ENCODE data around the gene DLL1. TPM values are rescaled to one million over a fixed set of nuclear protein-coding genes. Genes with fewer than 3 reads are reported as not detected.

DLL1 gene
- total RNA-seq, 2 experiments from 2014 or later: not detected

GRCh38 chr6:170245475-170245992 is 45.3 kb downstream of the DLL1 start:
- Histone ChIP-seq H3K9me2 (ENCODE audit: insufficient read depth, low read length) (no peaks in the 10 kb centered on the region), H3K4me1 (ENCODE audit: insufficient read depth, low read length, poor library complexity, severe bottlenecking) (no peaks in the 10 kb centered on the region), H3K36me3 (ENCODE audit: insufficient read depth, low read length) (no peaks in the 10 kb centered on the region), H4K20me1 (ENCODE audit: insufficient read depth, low read length) (no peaks in the 10 kb centered on the region), H3K79me2 (ENCODE audit: insufficient read depth, low read depth, low read length) (no peaks in the 10 kb centered on the region), H3K9me3 (ENCODE audit: low read length) (no peaks in the 10 kb centered on the region), H3K27ac (ENCODE audit: low read depth, low read length, poor library complexity, severe bottlenecking) (no peak overlapping the region), H2AFZ (ENCODE audit: low read length) (no peak overlapping the region), H3K4me3 (ENCODE audit: low read depth, low read length, poor library complexity, severe bottlenecking) (no peak overlapping the region), H3K4me2 (ENCODE audit: low read length) (no peak overlapping the region)
- no peak for DNase-seq (ENCODE audit: low spot score)
- TF ChIP-seq, protein P1, sequence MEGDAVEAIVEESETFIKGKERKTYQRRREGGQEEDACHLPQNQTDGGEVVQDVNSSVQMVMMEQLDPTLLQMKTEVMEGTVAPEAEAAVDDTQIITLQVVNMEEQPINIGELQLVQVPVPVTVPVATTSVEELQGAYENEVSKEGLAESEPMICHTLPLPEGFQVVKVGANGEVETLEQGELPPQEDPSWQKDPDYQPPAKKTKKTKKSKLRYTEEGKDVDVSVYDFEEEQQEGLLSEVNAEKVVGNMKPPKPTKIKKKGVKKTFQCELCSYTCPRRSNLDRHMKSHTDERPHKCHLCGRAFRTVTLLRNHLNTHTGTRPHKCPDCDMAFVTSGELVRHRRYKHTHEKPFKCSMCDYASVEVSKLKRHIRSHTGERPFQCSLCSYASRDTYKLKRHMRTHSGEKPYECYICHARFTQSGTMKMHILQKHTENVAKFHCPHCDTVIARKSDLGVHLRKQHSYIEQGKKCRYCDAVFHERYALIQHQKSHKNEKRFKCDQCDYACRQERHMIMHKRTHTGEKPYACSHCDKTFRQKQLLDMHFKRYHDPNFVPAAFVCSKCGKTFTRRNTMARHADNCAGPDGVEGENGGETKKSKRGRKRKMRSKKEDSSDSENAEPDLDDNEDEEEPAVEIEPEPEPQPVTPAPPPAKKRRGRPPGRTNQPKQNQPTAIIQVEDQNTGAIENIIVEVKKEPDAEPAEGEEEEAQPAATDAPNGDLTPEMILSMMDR (conservative IDR thresholded peaks at IDR 0.05; ENCODE audit: low read length): no peak
- ChIA-PET POLR2A (no interaction called here), CTCF (ENCODE audit: unreplicated experiment) (no interaction called here)
- no TSS peak for BruUV-seq (replicated peaks)
- intact Hi-C loops (cut with micrococcal nuclease; ENCODE audit: unreplicated experiment): no loop called here

- no peaks in the 10 kb centered on the region for H3K36me3 ChIP-seq (ENCODE audit: insufficient read depth, low read length)
- no peaks in the 10 kb centered on the region for H3K9me3 ChIP-seq (ENCODE audit: low read length)
- H3K4me3 ChIP-seq (ENCODE audit: low read depth, low read length, poor library complexity, severe bottlenecking): no peak overlapping the region
- no peaks in the 10 kb centered on the region for H4K20me1 ChIP-seq (ENCODE audit: insufficient read depth, low read length)
- H3K9me2 ChIP-seq (ENCODE audit: insufficient read depth, low read length): no peaks in the 10 kb centered on the region
- TF ChIP-seq, protein P1 (conservative IDR thresholded peaks at IDR 0.05; ENCODE audit: low read length): no peak
- no peak for TF ChIP-seq EZH2phosphoT487 (IDR thresholded peaks at IDR 0.05; ENCODE audit: borderline replicate concordance, low read depth, low read length)
- H2AFZ ChIP-seq (ENCODE audit: low read length): no peak overlapping the region
- H3K4me1 ChIP-seq (ENCODE audit: insufficient read depth, low read length, poor library complexity, severe bottlenecking): no peaks in the 10 kb centered on the region
- no peak overlapping the region for H3K4me2 ChIP-seq (ENCODE audit: low read length)
- no peaks in the 10 kb centered on the region for H3K79me2 ChIP-seq (ENCODE audit: insufficient read depth, low read depth, low read length)
- POLR2A ChIA-PET: no interaction called here
- BruUV-seq (replicated peaks): no TSS peak
- no peak for DNase-seq (ENCODE audit: low spot score)
- CTCF ChIA-PET (ENCODE audit: unreplicated experiment): no interaction called here
- no peak overlapping the region for H3K27ac ChIP-seq (ENCODE audit: low read depth, low read length, poor library complexity, severe bottlenecking)
- intact Hi-C loops (cut with micrococcal nuclease; ENCODE audit: unreplicated experiment): no loop called here
Measured at GRCh38 chr6:170244721-170245474, 46.0 kb downstream of the DLL1 start.

DNA sequence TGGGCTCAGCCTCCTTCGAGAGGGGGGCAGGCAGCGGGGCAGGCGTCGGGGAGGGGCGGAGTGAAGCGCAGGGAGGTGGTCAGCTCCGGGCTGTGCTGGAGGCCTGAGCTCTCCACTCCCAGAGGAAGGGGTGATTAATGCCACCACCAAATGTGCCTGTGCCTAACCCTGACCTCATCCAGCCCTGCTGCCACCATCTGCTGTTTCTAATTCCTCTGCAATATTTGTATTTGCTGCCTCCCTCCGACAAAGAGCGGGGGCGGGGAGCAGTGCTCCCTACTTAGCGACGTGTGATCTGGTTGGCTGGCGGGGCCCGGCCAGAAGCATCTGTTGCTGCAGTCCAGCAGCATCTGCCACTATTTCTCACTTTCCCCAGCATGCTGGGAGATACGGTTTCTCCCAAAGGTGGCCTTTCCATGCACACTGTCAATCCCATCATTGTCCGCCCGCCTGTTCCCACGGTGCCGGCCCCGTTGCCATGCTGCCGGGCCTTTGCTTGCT is 47.0 kb downstream of the DLL1 start:
- no peaks in the 10 kb centered on the region for H3K9me3 ChIP-seq (ENCODE audit: low read length)
- DNase-seq (ENCODE audit: low spot score): no peak
- H3K4me2 ChIP-seq (ENCODE audit: low read length): no peak overlapping the region
- no peaks in the 10 kb centered on the region for H4K20me1 ChIP-seq (ENCODE audit: insufficient read depth, low read length)
- H2AFZ ChIP-seq (ENCODE audit: low read length): no peak overlapping the region
- no peak overlapping the region for H3K27ac ChIP-seq (ENCODE audit: low read depth, low read length, poor library complexity, severe bottlenecking)
- H3K4me3 ChIP-seq (ENCODE audit: low read depth, low read length, poor library complexity, severe bottlenecking): no peak overlapping the region
- ChIA-PET CTCF (ENCODE audit: unreplicated experiment) (no interaction called here), POLR2A (no interaction called here)
- intact Hi-C loops (cut with micrococcal nuclease; ENCODE audit: unreplicated experiment): no loop called here
- no peaks in the 10 kb centered on the region for H3K4me1 ChIP-seq (ENCODE audit: insufficient read depth, low read length, poor library complexity, severe bottlenecking)
- no TSS peak for BruUV-seq (replicated peaks)
- H3K36me3 ChIP-seq (ENCODE audit: insufficient read depth, low read length): no peaks in the 10 kb centered on the region
- H3K9me2 ChIP-seq (ENCODE audit: insufficient read depth, low read length): no peaks in the 10 kb centered on the region
- H3K79me2 ChIP-seq (ENCODE audit: insufficient read depth, low read depth, low read length): no peaks in the 10 kb centered on the region
- no peak for TF ChIP-seq EZH2phosphoT487 (IDR thresholded peaks at IDR 0.05; ENCODE audit: borderline replicate concordance, low read depth, low read length)
- TF ChIP-seq, protein P1 (conservative IDR thresholded peaks at IDR 0.05; ENCODE audit: low read length): no peak

All from OCI-LY7 (cell line).